MG63 (cell line): Measurements from ENCODE around the gene TBC1D21. TPM values are rescaled to one million over a fixed set of nuclear protein-coding genes. Genes with fewer than 3 reads are reported as not detected.
A peak's percentile ranks its signal among the peaks of the same experiment; 100 is the strongest.

ENCODE experiments used
- DNase-seq: peaks from one replicate; pipeline ENCODE4 v3.0.0-alpha.2; 2020
- H3K27me3 ChIP-seq: fragments of 250-450 bp; sonication (Bioruptor Pico); 2 replicates; pipeline ENCODE4 v1.5.1; 2020; ENCODE audit warnings: mild to moderate bottlenecking, moderate library complexity
- H3K36me3 ChIP-seq: fragments of 250-450 bp; sonication (Bioruptor Pico); 2 replicates; pipeline ENCODE4 v1.5.1; 2020; ENCODE audit warnings: mild to moderate bottlenecking, moderate library complexity
- H3K4me3 ChIP-seq: fragments of 250-450 bp; sonication (Bioruptor Pico); 2 replicates; pipeline ENCODE4 v1.5.1; 2020; ENCODE audit warnings: mild to moderate bottlenecking, moderate library complexity
- H3K9me3 ChIP-seq: fragments of 250-450 bp; sonication (Bioruptor Pico); 2 replicates; pipeline ENCODE4 v1.5.1; 2020; ENCODE audit warnings: mild to moderate bottlenecking, moderate library complexity
- total RNA-seq: library from RNA; depleted of rRNA; stranded (reverse); fragments of >200 nt; shearing (Covaris generic); gene quantifications from 2 replicates; pipeline ENCODE4 v1.2.3, GENCODE V29; 2014; ENCODE audit warnings: low replicate concordance

Gene TBC1D21
- total RNA-seq, 1 experiment from 2014 or later: not detected

GRCh38 chr15:73897441-73898261 is 24.3 kb downstream of the TBC1D21 start:
- Histone ChIP-seq H3K4me3 (no peak overlapping the region; the same call in 1 of the 2 replicates), H3K27me3 (no peaks in the 10 kb centered on the region), H3K36me3 (0 out of 2 replicates have a peak, but pooled peaks cover 3% of the 10 kb centered on the region), H3K9me3 (no peaks in the 10 kb centered on the region)
- peak; percentile 97 for DNase-seq

- 0 out of 2 replicates have a peak, but pooled peaks cover 3% of the 10 kb centered on the region for H3K36me3 ChIP-seq
- no peaks in the 10 kb centered on the region for H3K9me3 ChIP-seq
- peak; percentile 92 for DNase-seq
- H3K27me3 ChIP-seq: no peaks in the 10 kb centered on the region
- H3K4me3 ChIP-seq: no peak overlapping the region
These were observed 26.1 kb downstream of the TBC1D21 start for GRCh38 chr15:73899197-73900094.

- DNase-seq: peak; percentile 98
- no peak overlapping the region for H3K4me3 ChIP-seq
These were observed 26.8 kb downstream of the TBC1D21 start for GRCh38 chr15:73900095-73900712.

GRCh38 chr15:73901126-73901810 is 27.9 kb downstream of the TBC1D21 start:
- Histone ChIP-seq H3K9me3 (no peaks in the 10 kb centered on the region), H3K27me3 (no peaks in the 10 kb centered on the region), H3K36me3 (peaks cover 14% of the 10 kb centered on the region), H3K4me3 (no peak overlapping the region)
- no peak for DNase-seq

More at GRCh38 chr15:73900095-73900712, 26.8 kb downstream of the TBC1D21 start:
- Histone ChIP-seq H3K9me3 (no peaks in the 10 kb centered on the region), H3K27me3 (no peaks in the 10 kb centered on the region), H3K36me3 (peaks cover 4% of the 10 kb centered on the region)

- Histone ChIP-seq H3K36me3 (peaks cover 18% of the 10 kb centered on the region), H3K27me3 (no peaks in the 10 kb centered on the region), H3K4me3 (no peak overlapping the region), H3K9me3 (no peaks in the 10 kb centered on the region)
- DNase-seq: no peak
These were observed 29.0 kb downstream of the TBC1D21 start for GRCh38 chr15:73902121-73903020.

- no peak overlapping the region for H3K4me3 ChIP-seq
- no peaks in the 10 kb centered on the region for H3K27me3 ChIP-seq
- H3K9me3 ChIP-seq: no peaks in the 10 kb centered on the region
- no peak for DNase-seq
- H3K36me3 ChIP-seq: peaks cover 28% of the 10 kb centered on the region
These were observed 30.9 kb downstream of the TBC1D21 start for GRCh38 chr15:73904026-73904815.

- no peak overlapping the region for H3K4me3 ChIP-seq
- no peak for DNase-seq
- H3K36me3 ChIP-seq: peaks cover 31% of the 10 kb centered on the region
- H3K9me3 ChIP-seq: no peaks in the 10 kb centered on the region
- H3K27me3 ChIP-seq: no peaks in the 10 kb centered on the region
These were observed 32.0 kb downstream of the TBC1D21 start for GRCh38 chr15:73905225-73905827.

- H3K9me3 ChIP-seq: no peaks in the 10 kb centered on the region
- DNase-seq: no peak
- no peaks in the 10 kb centered on the region for H3K27me3 ChIP-seq
- H3K36me3 ChIP-seq: peaks cover 33% of the 10 kb centered on the region
- no peak overlapping the region for H3K4me3 ChIP-seq
These were observed 33.1 kb downstream of the TBC1D21 start for GRCh38 chr15:73906346-73907034.

- DNase-seq: no peak
- Histone ChIP-seq H3K9me3 (no peaks in the 10 kb centered on the region), H3K4me3 (no peak overlapping the region), H3K27me3 (no peaks in the 10 kb centered on the region), H3K36me3 (peaks cover 38% of the 10 kb centered on the region)
These were observed 33.7 kb downstream of the TBC1D21 start for GRCh38 chr15:73907035-73907408.

GRCh38 chr15:73908030-73908821 is 34.9 kb downstream of the TBC1D21 start:
- Histone ChIP-seq H3K4me3 (no peak overlapping the region), H3K9me3 (no peaks in the 10 kb centered on the region), H3K27me3 (no peaks in the 10 kb centered on the region), H3K36me3 (peaks cover 38% of the 10 kb centered on the region)
- peak; percentile 63 for DNase-seq

GRCh38 chr15:73908822-73909122 is 35.4 kb downstream of the TBC1D21 start:
- Histone ChIP-seq H3K36me3 (peaks cover 38% of the 10 kb centered on the region), H3K9me3 (no peaks in the 10 kb centered on the region), H3K4me3 (no peak overlapping the region), H3K27me3 (no peaks in the 10 kb centered on the region)
- DNase-seq: no peak

GRCh38 chr15:73909651-73910050 is 36.3 kb downstream of the TBC1D21 start:
- Histone ChIP-seq H3K27me3 (no peaks in the 10 kb centered on the region), H3K4me3 (no peak overlapping the region), H3K36me3 (peaks cover 38% of the 10 kb centered on the region), H3K9me3 (no peaks in the 10 kb centered on the region)
- DNase-seq: no peak

- DNase-seq: no peak
- no peaks in the 10 kb centered on the region for H3K9me3 ChIP-seq
- H3K4me3 ChIP-seq: no peak overlapping the region
- H3K36me3 ChIP-seq: peaks cover 39% of the 10 kb centered on the region
- no peaks in the 10 kb centered on the region for H3K27me3 ChIP-seq
These were observed 37.3 kb downstream of the TBC1D21 start for GRCh38 chr15:73910522-73911303.
